ENCODE measurements around the gene ARHGAP40. TPM values are rescaled to one million over a fixed set of nuclear protein-coding genes. Genes with fewer than 3 reads are reported as not detected.

ARHGAP40 gene
- total and polyA plus RNA-seq, 2 donors (not counting 3 experiments of a cell fraction or from before 2014, with no cell fraction given): 0.18 to 0.20 TPM

GRCh38 chr20:38607351-38607750 lies 5.7 kb downstream of the ARHGAP40 start:
- no peak overlapping the region for H2AFZ ChIP-seq (ENCODE audit: low read depth, low read length)
- POLR2A ChIA-PET: no interaction called here
- H3K79me2 ChIP-seq (ENCODE audit: control insufficient read depth, insufficient read depth, low read length): no peaks in the 10 kb centered on the region
- H3K36me3 ChIP-seq (ENCODE audit: control insufficient read depth in 2 of 2, extremely low read depth in 1 of 2, insufficient read depth in 2 of 2, low read length in 2 of 2): no peaks in the 10 kb centered on the region
- no peaks in the 10 kb centered on the region for H4K20me1 ChIP-seq (replicated peaks; ENCODE audit: control insufficient read depth, extremely low read depth, insufficient read depth, low read length)
- H3K4me2 ChIP-seq (ENCODE audit: insufficient read depth, low read length): no peak overlapping the region
- peaks cover 0 to 2% of the 10 kb centered on the region in 2 experiments for H3K27me3 ChIP-seq (ENCODE audit: control insufficient read depth in 2 of 2, insufficient read depth in 2 of 2, low read length in 2 of 2)
- CTCF ChIA-PET: interaction anchor here (1.2 kb wide), 1 partner anchor 26 kb away, joined by 3 read pairs; no protein-coding TSS in a partner anchor
- H3K4me3 ChIP-seq (replicated peaks in 1 of 3; ENCODE audit: insufficient read depth in 1 of 3, low read depth in 1 of 3, low read length in 3 of 3): no peak overlapping the region
- no peak overlapping the region for H3K27ac ChIP-seq (ENCODE audit: insufficient read depth, low read depth, low read length)
- no peak for DNase-seq (ENCODE audit: low read depth, low spot score)
- H3K9ac ChIP-seq (replicated peaks; ENCODE audit: extremely low read depth, insufficient read depth, low read length): no peak overlapping the region
- no peaks in the 10 kb centered on the region for H3K9me3 ChIP-seq (replicated peaks; ENCODE audit: control insufficient read depth, insufficient read depth, low read length)
- H3K4me1 ChIP-seq (ENCODE audit: control insufficient read depth, extremely low read depth, insufficient read depth, low read length): peaks cover 7% of the 10 kb centered on the region
- dilution Hi-C loops (cut with MboI; ENCODE audit: extremely low pct_ligation_motif_present, low sequenced_read_pairs): no loop called here
- intact Hi-C loops (cut with micrococcal nuclease): no loop called here
- FAIRE-seq: no peak
- no TSS peak for BruUV-seq (replicated peaks)
- no peaks in the 10 kb centered on the region for H3K9me1 ChIP-seq (replicated peaks; ENCODE audit: control insufficient read depth, extremely low read depth, insufficient read depth, low read length)
- TF ChIP-seq EZH2 (IDR thresholded peaks at IDR 0.05; ENCODE audit: borderline replicate concordance, low read depth, low read length, severe bottlenecking): no peak
- no peak for TF ChIP-seq POLR2A (IDR thresholded peaks at IDR 0.05; ENCODE audit: low read depth, low read length)
- no peak for TF ChIP-seq GATA2 (IDR thresholded peaks at IDR 0.05; ENCODE audit: insufficient read depth, insufficient read length, low read depth, low read length)
- no peak for TF ChIP-seq FOS (IDR thresholded peaks at IDR 0.05; ENCODE audit: borderline replicate concordance, insufficient read depth, low read length)
- TF ChIP-seq, protein P1, sequence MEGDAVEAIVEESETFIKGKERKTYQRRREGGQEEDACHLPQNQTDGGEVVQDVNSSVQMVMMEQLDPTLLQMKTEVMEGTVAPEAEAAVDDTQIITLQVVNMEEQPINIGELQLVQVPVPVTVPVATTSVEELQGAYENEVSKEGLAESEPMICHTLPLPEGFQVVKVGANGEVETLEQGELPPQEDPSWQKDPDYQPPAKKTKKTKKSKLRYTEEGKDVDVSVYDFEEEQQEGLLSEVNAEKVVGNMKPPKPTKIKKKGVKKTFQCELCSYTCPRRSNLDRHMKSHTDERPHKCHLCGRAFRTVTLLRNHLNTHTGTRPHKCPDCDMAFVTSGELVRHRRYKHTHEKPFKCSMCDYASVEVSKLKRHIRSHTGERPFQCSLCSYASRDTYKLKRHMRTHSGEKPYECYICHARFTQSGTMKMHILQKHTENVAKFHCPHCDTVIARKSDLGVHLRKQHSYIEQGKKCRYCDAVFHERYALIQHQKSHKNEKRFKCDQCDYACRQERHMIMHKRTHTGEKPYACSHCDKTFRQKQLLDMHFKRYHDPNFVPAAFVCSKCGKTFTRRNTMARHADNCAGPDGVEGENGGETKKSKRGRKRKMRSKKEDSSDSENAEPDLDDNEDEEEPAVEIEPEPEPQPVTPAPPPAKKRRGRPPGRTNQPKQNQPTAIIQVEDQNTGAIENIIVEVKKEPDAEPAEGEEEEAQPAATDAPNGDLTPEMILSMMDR (IDR thresholded peaks at IDR 0.05; ENCODE audit: extremely low read depth in 1 of 2, insufficient read depth in 1 of 2, low read depth in 1 of 2, low read length in 2 of 2): no peak
- no peak for TF ChIP-seq POLR2AphosphoS5 (IDR thresholded peaks at IDR 0.05; ENCODE audit: insufficient read depth, low read depth, low read length)
- TF ChIP-seq JUN (IDR thresholded peaks at IDR 0.05; ENCODE audit: borderline replicate concordance, insufficient read depth, insufficient read length, low read depth): no peak
- TF ChIP-seq MYC (IDR thresholded peaks at IDR 0.05; ENCODE audit: low read depth, low read length): no peak
- TF ChIP-seq, protein P2, sequence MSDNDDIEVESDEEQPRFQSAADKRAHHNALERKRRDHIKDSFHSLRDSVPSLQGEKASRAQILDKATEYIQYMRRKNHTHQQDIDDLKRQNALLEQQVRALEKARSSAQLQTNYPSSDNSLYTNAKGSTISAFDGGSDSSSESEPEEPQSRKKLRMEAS (IDR thresholded peaks at IDR 0.05; ENCODE audit: insufficient read depth, insufficient read length): no peak

All from endothelial cell of umbilical vein (primary cell).